T-helper 22 cell (primary cell): Measurements from ENCODE around the gene FAM135A.
"Not testable (repeated sequence)": the region's sequence is repeated elsewhere in the genome, so short reads cannot be mapped to it uniquely, and the experiment has no call there.

Experiments
- DNase-seq: peaks from one replicate; pipeline ENCODE4 v3.0.0-alpha.2; 2020; ENCODE audit warnings: low read depth

Gene FAM135A

DNA sequence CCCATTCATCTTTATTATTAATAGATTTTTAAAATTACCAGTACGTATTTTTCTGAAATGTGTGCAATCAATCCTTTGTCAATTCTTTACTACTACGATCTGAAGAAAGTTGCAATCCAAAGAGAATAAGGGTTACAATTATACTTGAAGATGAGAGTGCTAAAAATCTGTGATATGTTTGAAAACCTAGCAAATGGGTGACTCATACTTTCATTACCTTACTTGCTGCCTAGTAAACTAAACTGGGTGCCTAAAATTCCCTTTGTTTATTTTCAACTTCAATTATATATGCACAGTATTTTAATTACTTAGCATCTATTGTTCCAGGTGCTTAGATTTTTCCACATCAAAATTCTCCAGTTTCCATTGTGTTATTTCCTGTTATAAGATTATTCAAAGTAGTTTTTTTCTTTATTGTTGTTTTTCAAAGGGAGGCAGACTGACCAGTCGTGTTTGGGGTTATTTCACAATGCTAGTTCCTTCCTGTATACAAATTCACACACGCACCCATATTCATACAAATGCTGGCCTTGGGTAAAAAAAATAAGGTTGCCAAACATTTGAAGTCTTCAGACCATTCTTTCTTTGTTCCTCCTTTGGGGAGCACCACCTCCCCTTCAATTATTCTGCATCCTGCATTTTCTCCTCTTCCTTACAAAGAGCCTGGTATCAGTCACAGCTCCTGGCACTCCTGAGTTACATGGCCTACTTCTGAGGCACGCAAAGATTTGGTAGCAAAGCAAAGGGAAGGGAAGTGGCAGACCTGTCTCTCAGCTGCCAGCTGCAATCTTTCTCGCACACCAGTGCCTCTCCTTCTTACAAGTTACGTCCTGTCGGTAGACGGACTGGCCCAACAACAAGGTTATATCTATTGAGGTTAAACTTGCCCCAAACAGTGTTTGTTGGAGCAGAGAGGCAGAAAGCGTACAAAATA, 16.2 kb upstream of the FAM135A start:
- no peak for DNase-seq

GRCh38 chr6:70398783-70399728, 14.3 kb upstream of the FAM135A start:
- DNase-seq = no peak

DNA sequence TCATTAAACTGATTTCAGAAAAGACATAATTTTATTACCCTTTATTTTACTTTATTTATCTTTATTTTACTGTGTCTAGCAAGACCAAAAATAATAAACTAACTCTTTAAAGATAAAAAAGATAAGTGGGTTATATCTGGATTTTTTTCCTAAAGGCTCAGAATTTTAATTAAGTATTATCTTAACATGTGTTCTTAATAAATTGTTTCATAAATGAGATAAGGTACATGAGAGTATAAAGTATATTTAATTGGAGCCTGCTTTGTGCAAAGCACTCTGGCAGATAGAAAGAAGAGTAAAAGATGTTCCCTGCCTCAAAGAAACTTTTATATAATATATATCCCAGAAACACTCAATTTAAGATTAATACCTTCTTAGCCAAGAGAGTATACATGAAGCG, 8.7 kb upstream of the FAM135A start:
- DNase-seq = no peak

GRCh38 chr6:70409216-70409615, 4.1 kb upstream of the FAM135A start:
- no peak for DNase-seq

GRCh38 chr6:70411542-70412251, 1.6 kb upstream of the FAM135A start:
- DNase-seq = no peak

DNA sequence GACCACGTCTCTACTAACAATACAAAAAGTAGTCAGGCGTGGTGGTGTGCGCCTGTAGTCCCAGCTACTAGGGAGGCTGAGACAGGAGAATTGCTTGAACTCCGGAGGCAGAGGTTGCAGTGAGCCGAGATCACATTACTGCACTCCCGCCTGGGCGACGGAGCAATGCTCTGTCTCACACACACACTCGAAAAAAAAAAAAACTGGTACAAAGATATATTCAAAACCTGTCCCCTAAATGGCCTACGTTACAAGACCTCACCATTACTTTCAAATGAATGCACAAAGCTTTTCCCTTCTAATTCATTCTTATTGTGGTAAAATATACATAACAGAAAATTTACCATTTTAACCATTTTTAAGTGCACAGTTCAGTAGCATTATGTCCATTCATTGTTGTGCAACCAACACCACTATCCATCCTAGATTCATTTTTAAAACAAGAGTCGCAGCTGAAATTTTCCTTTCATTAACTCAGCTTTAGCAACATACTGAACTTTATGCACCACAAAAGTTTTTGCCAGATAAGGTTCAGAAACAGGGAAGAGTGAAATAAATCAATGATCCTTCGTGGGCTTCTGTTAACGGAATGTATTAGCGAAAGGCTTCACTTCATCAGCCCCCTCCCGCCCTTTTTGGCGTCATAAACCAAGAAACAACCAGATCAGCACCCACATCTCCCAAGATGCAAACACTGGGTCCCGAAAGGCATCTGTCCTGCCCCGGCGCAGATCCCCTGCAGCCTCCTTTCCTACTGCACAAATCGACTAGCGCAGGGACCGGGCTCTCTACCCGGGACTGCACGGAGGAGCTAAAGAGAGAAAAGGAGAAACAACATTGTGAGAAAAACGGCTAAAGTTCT, 825 bp upstream of the FAM135A start:
- DNase-seq = no peak

DNA sequence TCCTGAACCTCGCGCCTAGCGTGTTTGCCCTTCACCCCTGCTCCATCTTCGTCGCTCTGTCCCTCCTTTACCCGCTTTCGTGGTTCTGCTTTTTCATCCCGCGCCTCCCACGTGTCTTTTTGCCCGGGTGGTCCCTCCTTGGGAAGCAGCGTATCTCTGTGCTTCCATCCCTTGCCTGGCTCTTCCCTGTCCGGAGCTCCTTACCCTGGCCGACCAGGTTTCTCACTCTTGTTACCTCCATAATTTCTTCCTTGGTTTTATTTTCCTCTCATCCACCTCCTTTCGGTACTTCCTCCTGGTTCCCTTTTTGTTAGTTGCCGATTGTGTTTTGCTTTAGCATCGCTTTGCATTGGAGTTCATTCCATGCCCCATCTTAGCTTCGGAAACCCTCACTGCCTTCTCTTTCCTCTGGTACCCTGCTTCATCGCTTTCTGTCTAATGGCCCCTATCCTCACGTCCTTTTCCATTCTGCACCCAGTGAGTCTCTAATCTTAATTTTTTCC, 735 bp downstream of the FAM135A start:
- no peak for DNase-seq

DNA sequence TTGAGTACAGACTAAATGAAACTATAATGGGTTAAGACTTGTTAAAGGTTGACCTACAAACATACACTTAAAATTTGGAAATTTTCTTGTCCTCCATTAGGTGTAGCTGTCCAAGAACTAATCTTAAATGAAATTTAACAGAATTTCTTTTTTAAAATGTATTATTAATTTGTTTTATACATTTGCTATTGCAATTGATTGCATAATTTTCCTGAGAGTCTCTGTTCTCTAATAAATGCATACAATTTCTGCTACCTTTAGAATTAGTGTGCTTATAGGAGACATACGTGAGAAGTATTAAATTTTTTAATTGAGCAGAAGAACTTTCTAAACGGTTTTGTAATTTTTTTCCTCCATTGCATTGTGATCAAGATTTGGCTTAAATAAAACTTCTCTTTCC, 1.5 kb downstream of the FAM135A start:
- DNase-seq = no peak

DNA sequence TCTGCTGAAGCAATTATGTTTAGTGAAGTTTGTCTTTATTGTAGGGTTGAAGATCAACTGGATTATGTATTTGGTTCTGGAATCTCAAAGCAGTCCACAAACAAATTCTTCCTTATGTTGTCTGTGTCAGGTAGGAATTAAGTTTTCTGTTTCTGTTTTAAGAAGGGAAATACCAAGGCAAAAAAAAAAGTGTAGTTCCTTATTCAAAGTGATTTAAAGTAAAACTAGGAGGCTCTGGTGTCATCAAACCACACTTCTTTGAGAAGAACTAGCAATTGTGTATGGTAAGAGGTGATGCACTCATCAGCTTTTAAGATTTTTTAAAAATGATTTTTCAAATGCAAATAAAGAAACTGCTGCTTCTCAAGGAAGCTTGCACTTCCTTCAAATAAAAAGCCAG, 1.9 kb downstream of the FAM135A start:
- DNase-seq = no peak

DNA sequence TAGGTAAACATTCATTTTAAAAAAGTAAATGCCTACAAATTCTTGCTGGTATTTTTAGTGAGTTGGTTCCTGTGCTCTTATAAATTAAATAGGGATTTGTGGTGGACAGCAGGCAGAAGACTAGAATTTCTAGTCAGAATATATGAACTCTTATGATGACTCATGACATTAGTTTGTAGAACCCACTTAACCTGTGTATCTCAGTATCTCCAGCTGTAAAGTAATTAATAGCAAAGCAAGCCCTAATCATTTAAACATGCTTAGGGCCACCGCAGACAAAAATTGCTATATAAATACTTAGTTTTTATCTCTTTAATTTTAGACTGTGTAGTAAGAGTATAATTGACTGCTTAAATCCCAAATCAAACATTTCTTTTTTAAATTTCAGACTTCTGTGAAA, 2.4 kb downstream of the FAM135A start:
- no peak for DNase-seq

GRCh38 chr6:70421509-70421908, 8.2 kb downstream of the FAM135A start:
- DNase-seq = no peak

GRCh38 chr6:70423189-70424134, 10.2 kb downstream of the FAM135A start:
- DNase-seq = no peak

GRCh38 chr6:70424291-70424690, 11.0 kb downstream of the FAM135A start:
- DNase-seq = no peak

- no peak for DNase-seq
Measured at GRCh38 chr6:70436320-70436719, 23.0 kb downstream of the FAM135A start.

- DNase-seq = no peak
Measured at GRCh38 chr6:70445001-70445400, 31.7 kb downstream of the FAM135A start.

DNA sequence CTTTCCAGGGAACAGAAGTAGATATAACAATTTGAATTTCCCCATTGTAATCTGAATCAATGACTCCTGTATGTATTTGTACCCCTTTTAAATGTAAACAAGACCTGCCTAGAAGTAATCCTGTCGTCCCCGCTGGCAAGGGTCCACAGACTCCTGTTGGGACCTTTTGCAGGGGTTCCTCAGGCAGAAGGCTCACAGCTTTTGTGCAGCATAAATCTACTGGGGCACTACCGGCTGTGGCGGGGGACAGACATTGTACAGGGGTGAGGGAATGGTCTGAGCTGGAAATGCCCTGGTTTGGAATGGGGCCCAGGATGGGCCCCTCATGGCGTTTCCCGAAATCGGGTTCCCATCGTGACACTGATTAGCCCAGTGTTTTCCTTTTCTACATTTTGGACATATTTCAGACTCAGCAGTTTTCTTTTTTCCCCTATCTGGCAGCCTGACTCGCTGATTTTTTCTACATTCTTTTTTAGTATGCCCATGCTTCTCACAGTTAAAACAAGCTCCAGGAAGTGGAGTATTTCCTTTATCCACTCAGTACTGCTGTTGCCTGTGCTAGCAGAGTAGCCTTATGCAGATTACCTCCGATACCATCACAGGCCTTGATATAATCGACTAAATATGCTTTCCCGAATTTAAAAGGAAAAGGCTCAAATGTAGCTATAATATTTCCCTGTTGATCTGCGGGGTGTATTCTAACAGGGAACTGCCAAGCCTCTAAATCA, 34.2 kb downstream of the FAM135A start:
- DNase-seq = not testable (repeated sequence)

- not testable (repeated sequence) for DNase-seq
Measured at GRCh38 chr6:70453899-70454298, 40.6 kb downstream of the FAM135A start.

- no peak for DNase-seq
Measured at GRCh38 chr6:70456735-70457134, 43.4 kb downstream of the FAM135A start.

GRCh38 chr6:70459235-70459634, 45.9 kb downstream of the FAM135A start:
- no peak for DNase-seq
